Activated B cell treated with CpG ODN at 0.5 μM for 24 hours (primary cell): Measurements from ENCODE around the gene KCNQ2. TPM values are rescaled to one million over a fixed set of nuclear protein-coding genes. Genes with fewer than 3 reads are reported as not detected.

Experiments used
- ATAC-seq: fragments of 200-7000 bp; cut with Tn5 transposase; one replicate; pipeline ENCODE4 v1.10.0; 2021; ENCODE audit warnings: low read depth, mild to moderate bottlenecking, moderate library complexity
- CTCF ChIA-PET: fragments of 350-600 bp; sonication (Branson Sonifier 250); formaldehyde crosslinking; loops from one replicate; lab custom pipeline; 2021; ENCODE audit warnings: antibody characterized with exemption; lab: Charles Lee
- POLR2A ChIA-PET: fragments of 350-600 bp; sonication (Branson Sonifier 250); formaldehyde crosslinking; loops from one replicate; lab custom pipeline; 2021; ENCODE audit warnings: antibody characterized with exemption; lab: Charles Lee
- DNase-seq: peaks from one replicate; pipeline ENCODE4 v3.0.0; 2022
- H3K27ac Mint-ChIP-seq: one replicate; pipeline ENCODE4 v1.8.0; 2020; ENCODE audit warnings: mixed read lengths
- H3K27me3 Mint-ChIP-seq: one replicate; pipeline ENCODE4 v1.8.0; 2021; ENCODE audit warnings: mixed read lengths
- H3K36me3 Mint-ChIP-seq: one replicate; pipeline ENCODE4 v1.8.0; 2021; ENCODE audit warnings: low read depth, mixed read lengths
- H3K4me1 Mint-ChIP-seq: one replicate; pipeline ENCODE4 v1.8.0; 2021; ENCODE audit warnings: mixed read lengths
- H3K4me3 Mint-ChIP-seq: one replicate; pipeline ENCODE4 v1.8.0; 2020; ENCODE audit warnings: mild to moderate bottlenecking, mixed read lengths
- H3K9me3 Mint-ChIP-seq: one replicate; pipeline ENCODE4 v1.8.0; 2020; ENCODE audit warnings: mixed read lengths
- CTCF ChIP-seq: fragments of 200-600 bp; IDR thresholded peaks from one replicate; pipeline ENCODE4 v1.8.0; 2022; ENCODE audit warnings: antibody characterized with exemption, mild to moderate bottlenecking
- intact Hi-C: fragments of 100-400 bp; cut with micrococcal nuclease; formaldehyde crosslinking; loops from one replicate; pipeline ENCODE4 v1.15.1; 2024
- total RNA-seq: library from RNA; stranded (reverse); gene quantifications from 2 replicates; pipeline ENCODE4 v1.2.3, GENCODE V29; 2022

The KCNQ2 gene
- total RNA-seq, 1 donor from 2014 or later = not detected

GRCh38 chr20:63369724-63370617 lies 102.5 kb downstream of the KCNQ2 start:
- Mint-ChIP-seq H3K27ac (no peak overlapping the region), H3K9me3 (no peaks in the 10 kb centered on the region), H3K36me3 (no peaks in the 10 kb centered on the region), H3K4me1 (no peaks in the 10 kb centered on the region), H3K4me3 (no peak overlapping the region), H3K27me3 (peaks cover 7% of the 10 kb centered on the region)
- TF ChIP-seq CTCF = no peak
- DNase-seq (no peak), ATAC-seq (no peak)
- intact Hi-C loops = no loop called here
- ChIA-PET POLR2A (no interaction called here), CTCF (no interaction called here)

- ATAC-seq (no peak), DNase-seq (no peak)
- H3K27ac Mint-ChIP-seq = no peak overlapping the region
- intact Hi-C loops = no loop called here
- no peaks in the 10 kb centered on the region for H3K9me3 Mint-ChIP-seq
- H3K4me3 Mint-ChIP-seq = no peak overlapping the region
- ChIA-PET CTCF (no interaction called here), POLR2A (no interaction called here)
- no peaks in the 10 kb centered on the region for H3K36me3 Mint-ChIP-seq
- TF ChIP-seq CTCF = no peak
- H3K27me3 Mint-ChIP-seq = peaks cover 5% of the 10 kb centered on the region
- no peaks in the 10 kb centered on the region for H3K4me1 Mint-ChIP-seq
Observed at GRCh38 chr20:63369024-63369530, 103.4 kb downstream of the KCNQ2 start.

GRCh38 chr20:63368151-63368550 lies 104.3 kb downstream of the KCNQ2 start:
- no peak overlapping the region for H3K4me3 Mint-ChIP-seq
- CTCF ChIA-PET = no interaction called here

GRCh38 chr20:63367446-63368055 lies 104.9 kb downstream of the KCNQ2 start:
- CTCF ChIA-PET = no interaction called here

More at GRCh38 chr20:63368151-63368550, 104.3 kb downstream of the KCNQ2 start:
- H3K36me3 Mint-ChIP-seq = no peaks in the 10 kb centered on the region
- ATAC-seq (no peak), DNase-seq (no peak)
- intact Hi-C loops = no loop called here
- no peaks in the 10 kb centered on the region for H3K4me1 Mint-ChIP-seq
- H3K9me3 Mint-ChIP-seq = no peaks in the 10 kb centered on the region
- POLR2A ChIA-PET = no interaction called here
- TF ChIP-seq CTCF = no peak
- peaks cover 7% of the 10 kb centered on the region for H3K27me3 Mint-ChIP-seq
- H3K27ac Mint-ChIP-seq = no peak overlapping the region

More at GRCh38 chr20:63367446-63368055, 104.9 kb downstream of the KCNQ2 start:
- Mint-ChIP-seq H3K9me3 (no peaks in the 10 kb centered on the region), H3K36me3 (no peaks in the 10 kb centered on the region), H3K27ac (no peak overlapping the region), H3K27me3 (peaks cover 12% of the 10 kb centered on the region), H3K4me1 (peaks cover under 1% of the 10 kb centered on the region), H3K4me3 (no peak overlapping the region)
- intact Hi-C loops = no loop called here
- POLR2A ChIA-PET = no interaction called here
- TF ChIP-seq CTCF = no peak
- ATAC-seq = no peak
- DNase-seq = no peak
